Measurements from ENCODE around the gene PCDH10. TPM values are rescaled to one million over a fixed set of nuclear protein-coding genes. Genes with fewer than 3 reads are reported as not detected.

PCDH10 gene
- total and polyA plus RNA-seq, 10 of the 15 experiments (the other 5 are each of a cell fraction or from before 2014, with no cell fraction given): under 0.01 to 0.38 (median 0.02) TPM; not detected in 6

- no peak overlapping the region for H3K9ac ChIP-seq (ENCODE audit: control insufficient read depth, insufficient read depth, low read length)
- no peaks in the 10 kb centered on the region for H3K36me3 ChIP-seq (ENCODE audit: control insufficient read depth in 2 of 2, insufficient read depth in 2 of 2, low read length in 1 of 2)
- intact Hi-C loops (cut with micrococcal nuclease; ENCODE audit: unreplicated experiment) (loop anchor here (5.0 kb wide), 2 partner anchors 336 to 1761 kb away; no protein-coding TSS in a partner anchor), in situ Hi-C loops (cut with MboI) (loop anchor here (25.0 kb wide), 1 partner anchor 1791 kb away; no protein-coding TSS in a partner anchor)
- H3K27ac ChIP-seq (ENCODE audit: control insufficient read depth, insufficient read depth): no peak overlapping the region
- no peak for DNase-seq (ENCODE audit: low read depth, low spot score)
- H3K27me3 ChIP-seq (replicated peaks in 1 of 2; ENCODE audit: control insufficient read depth in 2 of 2, insufficient read depth in 2 of 2, low read length in 1 of 2): peaks cover 4 to 11% of the 10 kb centered on the region in 2 experiments
- SMC1A ChIA-PET (ENCODE audit: uncharacterized antibody, unreplicated experiment): interaction anchor here (0.5 to 1.6 kb wide), 8 partner anchors 8 to 338 kb away, joined by 3 to 6 read pairs (median 3); no protein-coding TSS in a partner anchor
- no peak overlapping the region for H2AFZ ChIP-seq (ENCODE audit: control insufficient read depth, low read depth, low read length)
- POLR2A ChIA-PET: no interaction called here
- 3% methylated on average over 10 of the region's 10 CpGs for WGBS (ENCODE audit: insufficient coverage, insufficient replicate concordance, low lambda C conversion rate, missing lambda C conversion rate)
- no peak for FAIRE-seq
- no TSS peak for BruUV-seq (replicated peaks)
- no peaks in the 10 kb centered on the region; the same call in 1 of the 3 replicates for H3K9me3 ChIP-seq (replicated peaks; ENCODE audit: control insufficient read depth, insufficient read depth, low read length)
- TF ChIP-seq SIX5 (IDR thresholded peaks at IDR 0.05; ENCODE audit: low read depth, low read length, severe bottlenecking) (no peak), FOXM1 (IDR thresholded peaks at IDR 0.05; ENCODE audit: low read depth, low read length) (no peak), MEF2B (IDR thresholded peaks at IDR 0.05; ENCODE audit: partially characterized antibody, poor library complexity, severe bottlenecking) (no peak), CHD4 (IDR thresholded peaks at IDR 0.05) (no peak), RB1 (IDR thresholded peaks at IDR 0.05; ENCODE audit: borderline replicate concordance) (no peak), POLR2AphosphoS5 (IDR thresholded peaks at IDR 0.05; ENCODE audit: low read length) (no peak), ETV6 (conservative IDR thresholded peaks at IDR 0.05 in 1 of 2, IDR thresholded peaks at IDR 0.05 in 1 of 2; ENCODE audit: borderline replicate concordance in 1 of 2, low read depth in 1 of 2) (no peak), REST (IDR thresholded peaks at IDR 0.05; ENCODE audit: low read depth, low read length) (no peak), YY1 (IDR thresholded peaks at IDR 0.05; ENCODE audit: low read depth, low read length) (no peak), SMAD1 (IDR thresholded peaks at IDR 0.05; ENCODE audit: low read depth, partially characterized antibody) (no peak), IRF4 (IDR thresholded peaks at IDR 0.05; ENCODE audit: low read depth, low read length) (no peak), IKZF2 (IDR thresholded peaks at IDR 0.05) (no peak), SREBF2 (IDR thresholded peaks at IDR 0.05; ENCODE audit: low read length) (no peak), PAX5 (IDR thresholded peaks at IDR 0.05; ENCODE audit: borderline replicate concordance, low read depth, low read length) (no peak), TCF3 (IDR thresholded peaks at IDR 0.05; ENCODE audit: borderline replicate concordance, insufficient read depth, low read depth, low read length) (no peak), BRCA1 (IDR thresholded peaks at IDR 0.05; ENCODE audit: low read depth, low read length) (no peak)
- TF ChIP-seq, protein P1, sequence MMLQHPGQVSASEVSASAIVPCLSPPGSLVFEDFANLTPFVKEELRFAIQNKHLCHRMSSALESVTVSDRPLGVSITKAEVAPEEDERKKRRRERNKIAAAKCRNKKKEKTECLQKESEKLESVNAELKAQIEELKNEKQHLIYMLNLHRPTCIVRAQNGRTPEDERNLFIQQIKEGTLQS (IDR thresholded peaks at IDR 0.05; ENCODE audit: borderline replicate concordance, extremely low read depth, low read depth, low read length): no peak
- no peak overlapping the region for H3K4me3 ChIP-seq
- RAD21 ChIA-PET (ENCODE audit: unreplicated experiment): interaction anchor here (0.8 to 1.7 kb wide), 10 partner anchors 8 to 775 kb away, joined by 3 to 7 read pairs (median 4); no protein-coding TSS in a partner anchor
- H3K79me2 ChIP-seq (ENCODE audit: control insufficient read depth, insufficient read depth, low read length): no peaks in the 10 kb centered on the region
- no peaks in the 10 kb centered on the region for H3K4me1 ChIP-seq (ENCODE audit: control insufficient read depth, insufficient read depth, low read length)
- H3K4me2 ChIP-seq (ENCODE audit: control insufficient read depth, insufficient read depth): no peak overlapping the region
- CTCF ChIA-PET: interaction anchor here (0.5 to 1.7 kb wide), 12 partner anchors 9 to 1761 kb away, joined by 3 to 12 read pairs (median 4); no protein-coding TSS in a partner anchor
- no peaks in the 10 kb centered on the region for H4K20me1 ChIP-seq (ENCODE audit: control insufficient read depth, insufficient read depth)
- no peak for ATAC-seq
Observed at GRCh38 chr4:133145758-133146573, 3.1 kb upstream of the PCDH10 start.
